OCI-LY7 (cell line): Measurements from ENCODE around the gene PDGFD. TPM values are rescaled to one million over a fixed set of nuclear protein-coding genes. Genes with fewer than 3 reads are reported as not detected.

Source experiments
- BruUV-seq: library from RNA; stranded (reverse); fragments of 400-500 nt; replicated peaks from 2 replicates; lab custom pipeline; 2021; lab: Mats Ljungman, UMichigan
- CTCF ChIA-PET: fragments of 300-600 bp; sonication (Branson Sonifier 250); formaldehyde crosslinking; loops from one replicate; lab custom pipeline; 2022; ENCODE audit warnings: antibody characterized with exemption; ENCODE audit not compliant: unreplicated experiment; lab: Charles Lee
- POLR2A ChIA-PET: fragments of 300-600 bp; sonication (Branson Sonifier 250); formaldehyde crosslinking; loops from one replicate; lab custom pipeline; 2022; ENCODE audit warnings: antibody characterized with exemption; lab: Charles Lee
- DNase-seq: peaks from one replicate; pipeline ENCODE4 v3.0.0-alpha.2; 2015; ENCODE audit warnings: low spot score
- H2AFZ ChIP-seq: fragments of 200-600 bp; sonication (generic), shearing (Covaris generic); 2 replicates; pipeline ENCODE4 v1.6.1; 2014; ENCODE audit warnings: mild to moderate bottlenecking, antibody characterized with exemption, low read length, moderate library complexity
- H3K27ac ChIP-seq: fragments of 200-600 bp; sonication (generic); 2 replicates; pipeline ENCODE4 v1.5.1; 2014; ENCODE audit warnings: mixed run types, low read depth, mild to moderate bottlenecking, moderate library complexity, low read length, inconsistent platforms; ENCODE audit not compliant: poor library complexity, severe bottlenecking
- H3K36me3 ChIP-seq: fragments of 200-600 bp; sonication (generic); 2 replicates; pipeline ENCODE4 v1.6.1; 2014; ENCODE audit warnings: mild to moderate bottlenecking, antibody characterized with exemption, low read length, moderate library complexity, mixed read lengths; ENCODE audit not compliant: insufficient read depth
- H3K4me1 ChIP-seq: fragments of 200-600 bp; sonication (generic); 2 replicates; pipeline ENCODE4 v1.5.1; 2014; ENCODE audit warnings: mild to moderate bottlenecking, low read length; ENCODE audit not compliant: insufficient read depth, poor library complexity, severe bottlenecking
- H3K4me2 ChIP-seq: fragments of 200-600 bp; sonication (generic); 2 replicates; pipeline ENCODE4 v1.6.1; 2014; ENCODE audit warnings: mild to moderate bottlenecking, low read length
- H3K4me3 ChIP-seq: fragments of 200-600 bp; sonication (generic); 2 replicates; pipeline ENCODE4 v1.5.1; 2014; ENCODE audit warnings: mild to moderate bottlenecking, low read depth, low read length; ENCODE audit not compliant: poor library complexity, severe bottlenecking
- H3K79me2 ChIP-seq: fragments of 200-600 bp; sonication (generic); 2 replicates; pipeline ENCODE4 v1.6.1; 2016; ENCODE audit warnings: low read depth, mild to moderate bottlenecking, low read length, moderate library complexity, mixed read lengths; ENCODE audit not compliant: insufficient read depth
- H3K9me2 ChIP-seq: fragments of 200-600 bp; sonication (generic); 2 replicates; pipeline ENCODE4 v1.6.1; 2016; ENCODE audit warnings: mild to moderate bottlenecking, low read length, mixed read lengths; ENCODE audit not compliant: insufficient read depth
- H3K9me3 ChIP-seq: fragments of 200-600 bp; sonication (generic); 2 replicates; pipeline ENCODE4 v1.6.1; 2014; ENCODE audit warnings: mild to moderate bottlenecking, mixed run types, low read length, mixed read lengths
- H4K20me1 ChIP-seq: fragments of 200-600 bp; sonication (generic); 2 replicates; pipeline ENCODE4 v1.6.1; 2014; ENCODE audit warnings: mild to moderate bottlenecking, antibody characterized with exemption, low read length, moderate library complexity, mixed read lengths; ENCODE audit not compliant: insufficient read depth
- EZH2phosphoT487 ChIP-seq: fragments of 200-600 bp; sonication (generic); IDR thresholded peaks from 2 replicates; pipeline ENCODE4 v1.6.1; 2018; ENCODE audit warnings: low read depth, borderline replicate concordance, mild to moderate bottlenecking, mixed run types, antibody characterized with exemption, low read length, moderate library complexity, mixed read lengths
- intact Hi-C: fragments of 100-400 bp; cut with micrococcal nuclease; formaldehyde crosslinking; loops from one replicate; pipeline ENCODE4 v1.10.0; 2022; ENCODE audit not compliant: unreplicated experiment
- total RNA-seq, 2 experiments: library from RNA; depleted of rRNA in 1 of 2; stranded (reverse); fragments of >200 nt in 1 of 2; shearing (Covaris generic) in 1 of 2; gene quantifications; 2 replicates each; pipeline ENCODE4 v1.2.3, GENCODE V29; 2014 to 2022
- TF ChIP-seq, protein P1 (sequence below): fragments of 200-600 bp; sonication (generic); conservative IDR thresholded peaks from 2 replicates; pipeline ENCODE4 v1.5.1; 2014; ENCODE audit warnings: mild to moderate bottlenecking, antibody characterized with exemption, low read length, moderate library complexity, mixed read lengths

Gene PDGFD
- total RNA-seq, 2 experiments from 2014 or later: 1.0 to 6.0 TPM

DNA sequence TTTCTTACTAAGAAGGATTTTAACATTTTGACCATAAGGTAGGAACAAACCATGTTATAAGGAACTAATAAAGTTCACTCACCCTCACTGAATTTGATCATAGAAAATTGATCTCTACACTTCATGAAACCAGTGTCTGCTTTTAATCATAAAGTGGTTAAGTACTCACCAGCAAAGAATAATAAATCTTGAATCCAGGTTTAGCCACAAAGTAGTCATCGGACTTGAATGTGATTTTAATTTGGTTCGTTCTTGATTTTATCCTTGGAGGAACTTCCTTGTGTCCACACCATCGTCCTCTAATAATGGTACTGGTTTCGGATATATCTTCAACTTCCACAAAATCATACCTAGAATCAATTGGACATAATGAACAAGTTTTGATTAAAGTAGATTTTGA, 168.1 kb downstream of the PDGFD start:
- CTCF ChIA-PET: no interaction called here
- Histone ChIP-seq H3K27ac (no peak overlapping the region), H3K9me2 (no peaks in the 10 kb centered on the region), H4K20me1 (no peaks in the 10 kb centered on the region), H3K9me3 (no peaks in the 10 kb centered on the region), H2AFZ (no peak overlapping the region), H3K79me2 (no peaks in the 10 kb centered on the region), H3K4me2 (no peak overlapping the region), H3K4me1 (no peaks in the 10 kb centered on the region), H3K36me3 (no peaks in the 10 kb centered on the region), H3K4me3 (no peak overlapping the region)
- DNase-seq: no peak
- no peak for TF ChIP-seq EZH2phosphoT487
- TF ChIP-seq, protein P1, sequence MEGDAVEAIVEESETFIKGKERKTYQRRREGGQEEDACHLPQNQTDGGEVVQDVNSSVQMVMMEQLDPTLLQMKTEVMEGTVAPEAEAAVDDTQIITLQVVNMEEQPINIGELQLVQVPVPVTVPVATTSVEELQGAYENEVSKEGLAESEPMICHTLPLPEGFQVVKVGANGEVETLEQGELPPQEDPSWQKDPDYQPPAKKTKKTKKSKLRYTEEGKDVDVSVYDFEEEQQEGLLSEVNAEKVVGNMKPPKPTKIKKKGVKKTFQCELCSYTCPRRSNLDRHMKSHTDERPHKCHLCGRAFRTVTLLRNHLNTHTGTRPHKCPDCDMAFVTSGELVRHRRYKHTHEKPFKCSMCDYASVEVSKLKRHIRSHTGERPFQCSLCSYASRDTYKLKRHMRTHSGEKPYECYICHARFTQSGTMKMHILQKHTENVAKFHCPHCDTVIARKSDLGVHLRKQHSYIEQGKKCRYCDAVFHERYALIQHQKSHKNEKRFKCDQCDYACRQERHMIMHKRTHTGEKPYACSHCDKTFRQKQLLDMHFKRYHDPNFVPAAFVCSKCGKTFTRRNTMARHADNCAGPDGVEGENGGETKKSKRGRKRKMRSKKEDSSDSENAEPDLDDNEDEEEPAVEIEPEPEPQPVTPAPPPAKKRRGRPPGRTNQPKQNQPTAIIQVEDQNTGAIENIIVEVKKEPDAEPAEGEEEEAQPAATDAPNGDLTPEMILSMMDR: no peak
- POLR2A ChIA-PET: interaction anchor here (0.7 to 1.6 kb wide), 3 partner anchors 9 to 27 kb away, joined by 3 to 7 read pairs (median 4); no protein-coding TSS in a partner anchor
- intact Hi-C loops: no loop called here
- no TSS peak for BruUV-seq

GRCh38 chr11:103994518-103994917, 169.4 kb downstream of the PDGFD start:
- H3K79me2 ChIP-seq: no peaks in the 10 kb centered on the region
- H3K27ac ChIP-seq: no peak overlapping the region
- intact Hi-C loops: no loop called here
- no peaks in the 10 kb centered on the region for H3K9me2 ChIP-seq
- CTCF ChIA-PET: no interaction called here
- no TSS peak for BruUV-seq
- no peaks in the 10 kb centered on the region for H3K4me1 ChIP-seq
- POLR2A ChIA-PET: no interaction called here
- H2AFZ ChIP-seq: no peak overlapping the region
- TF ChIP-seq, protein P1: no peak
- no peak for TF ChIP-seq EZH2phosphoT487
- no peaks in the 10 kb centered on the region for H4K20me1 ChIP-seq
- no peak for DNase-seq
- no peak overlapping the region for H3K4me3 ChIP-seq
- H3K36me3 ChIP-seq: no peaks in the 10 kb centered on the region
- H3K9me3 ChIP-seq: no peaks in the 10 kb centered on the region
- no peak overlapping the region for H3K4me2 ChIP-seq

DNA sequence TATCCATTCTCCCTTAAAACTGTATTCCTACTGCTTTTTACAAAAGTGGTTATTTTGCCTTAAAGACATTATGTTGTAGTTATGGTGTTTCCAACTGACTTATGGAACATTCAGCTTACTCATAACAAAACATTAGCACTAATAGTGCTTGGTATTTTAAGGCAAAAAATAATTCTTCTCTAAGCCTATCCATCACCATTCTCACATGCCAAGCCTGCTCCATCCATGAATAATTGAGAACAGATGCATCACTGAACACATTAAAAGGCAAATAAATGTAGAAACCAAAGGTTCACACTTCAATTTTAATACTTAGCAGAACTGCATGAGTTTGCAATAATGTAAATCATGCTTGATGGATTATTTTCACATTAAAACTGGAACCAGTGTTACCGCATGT, 169.9 kb downstream of the PDGFD start:
- Histone ChIP-seq H3K27ac (no peak overlapping the region), H3K4me2 (no peak overlapping the region), H2AFZ (no peak overlapping the region), H3K36me3 (no peaks in the 10 kb centered on the region), H4K20me1 (no peaks in the 10 kb centered on the region), H3K4me3 (no peak overlapping the region), H3K4me1 (no peaks in the 10 kb centered on the region), H3K79me2 (no peaks in the 10 kb centered on the region), H3K9me3 (no peaks in the 10 kb centered on the region), H3K9me2 (no peaks in the 10 kb centered on the region)
- DNase-seq: no peak
- no peak for TF ChIP-seq EZH2phosphoT487
- TF ChIP-seq, protein P1: no peak
- ChIA-PET CTCF (no interaction called here), POLR2A (no interaction called here)
- intact Hi-C loops: no loop called here
- BruUV-seq: no TSS peak
